SHP77 treated with DMSO at 0.1 percent for 48 hours (cell line): ENCODE data around the gene HPD.

Experiments used
- DNase-seq: peaks from one replicate; lab custom pipeline; 2025; lab: John Stamatoyannopoulos, UW

The HPD gene

GRCh38 chr12:121810833-121811433 lies 47.7 kb downstream of the HPD start:
- no peak for DNase-seq

- DNase-seq, result no peak
These were observed 48.3 kb downstream of the HPD start for GRCh38 chr12:121810234-121810817.

- DNase-seq, result no peak
These were observed 48.9 kb downstream of the HPD start for GRCh38 chr12:121809712-121810116.

- no peak for DNase-seq
These were observed 50.0 kb downstream of the HPD start for GRCh38 chr12:121808623-121809022.

- no peak for DNase-seq
These were observed 50.9 kb downstream of the HPD start for GRCh38 chr12:121807642-121808347.

- no peak for DNase-seq
These were observed 51.9 kb downstream of the HPD start for GRCh38 chr12:121806546-121807423.

GRCh38 chr12:121806009-121806545 lies 52.6 kb downstream of the HPD start:
- no peak for DNase-seq

- no peak for DNase-seq
These were observed 53.3 kb downstream of the HPD start for GRCh38 chr12:121805171-121806008.

- DNase-seq, result no peak
These were observed 54.1 kb downstream of the HPD start for GRCh38 chr12:121804417-121805111.

- no peak for DNase-seq
These were observed 54.7 kb downstream of the HPD start, which contains the start of gene SETD1B for GRCh38 chr12:121803861-121804416. SETD1B (plus strand) TSS chr12:121804009; CDS start chr12:121804738, 729 bp downstream.

- DNase-seq, result peak; percentile 99
These were observed 55.6 kb downstream of the HPD start for GRCh38 chr12:121802843-121803698.

GRCh38 chr12:121802485-121802842 lies 56.2 kb downstream of the HPD start:
- no peak for DNase-seq

- peak; percentile 33 for DNase-seq
These were observed 56.8 kb downstream of the HPD start for GRCh38 chr12:121801595-121802484.

GRCh38 chr12:121800694-121801594 lies 57.7 kb downstream of the HPD start:
- no peak for DNase-seq

- peak; percentile 40 for DNase-seq
These were observed 58.6 kb downstream of the HPD start for GRCh38 chr12:121799842-121800693.

- DNase-seq, result peak; percentile 61
These were observed 59.4 kb downstream of the HPD start for GRCh38 chr12:121799156-121799841.
